GM12892 (cell line): ENCODE results near the gene SQSTM1.
A peak's percentile ranks its signal among the peaks of the same experiment; 100 is the strongest.

ENCODE experiments used
- POLR2A ChIP-seq: IDR thresholded peaks from 2 replicates; pipeline ENCODE4 v1.6.1; 2011; ENCODE audit warnings: low read depth, low read length, control low read depth
- POLR2AphosphoS5 ChIP-seq: IDR thresholded peaks from 2 replicates; pipeline ENCODE4 v1.6.1; 2011; ENCODE audit warnings: low read depth, low read length, control low read depth

GRCh38 chr5:179806250-179807048 lies 14.3 kb upstream of the SQSTM1 start, which contains the start of gene MGAT4B:
- peak; percentile 67; the same call in 1 of the 2 replicates for TF ChIP-seq POLR2A
- no peak for TF ChIP-seq POLR2AphosphoS5
